ENCODE data around the gene INPP5A.
"Not testable (repeated sequence)": the region's sequence is repeated elsewhere in the genome, so short reads cannot be mapped to it uniquely, and the experiment has no call there.

Gene INPP5A

GRCh38 chr10:132732518-132732917 lies 194.9 kb downstream of the INPP5A start:
- no peak for DNase-seq

GRCh38 chr10:132733926-132734325 lies 196.3 kb downstream of the INPP5A start:
- DNase-seq: no peak

- no peak for DNase-seq
Observed at GRCh38 chr10:132735341-132735775, 197.8 kb downstream of the INPP5A start.

GRCh38 chr10:132735923-132736391 lies 198.4 kb downstream of the INPP5A start:
- DNase-seq: no peak

GRCh38 chr10:132737390-132738048 lies 199.9 kb downstream of the INPP5A start:
- DNase-seq: no peak

- DNase-seq: no peak
Observed at GRCh38 chr10:132738454-132739224, 201.1 kb downstream of the INPP5A start.

GRCh38 chr10:132739225-132739613 lies 201.6 kb downstream of the INPP5A start:
- DNase-seq: no peak

GRCh38 chr10:132740588-132740987 lies 203.0 kb downstream of the INPP5A start:
- DNase-seq: no peak

GRCh38 chr10:132742167-132742836 lies 204.7 kb downstream of the INPP5A start:
- DNase-seq: no peak

- no peak for DNase-seq
Observed at GRCh38 chr10:132742837-132743194, 205.2 kb downstream of the INPP5A start.

GRCh38 chr10:132743196-132743924 lies 205.8 kb downstream of the INPP5A start:
- not testable (repeated sequence) for DNase-seq

- DNase-seq: no peak
Observed at GRCh38 chr10:132743925-132744490, 206.4 kb downstream of the INPP5A start.

GRCh38 chr10:132744839-132745238 lies 207.3 kb downstream of the INPP5A start:
- no peak for DNase-seq

- no peak for DNase-seq
Observed at GRCh38 chr10:132745511-132745910, 207.9 kb downstream of the INPP5A start.

- DNase-seq: no peak
Observed at GRCh38 chr10:132745971-132746370, 208.4 kb downstream of the INPP5A start.

GRCh38 chr10:132746386-132746785 lies 208.8 kb downstream of the INPP5A start:
- DNase-seq: no peak

- no peak for DNase-seq
Observed at GRCh38 chr10:132746801-132747625, 209.4 kb downstream of the INPP5A start.

GRCh38 chr10:132748135-132748534 lies 210.5 kb downstream of the INPP5A start:
- DNase-seq: no peak

- no peak for DNase-seq
Observed at GRCh38 chr10:132748545-132749370, 211.2 kb downstream of the INPP5A start.

GRCh38 chr10:132749371-132749795 lies 211.8 kb downstream of the INPP5A start:
- DNase-seq: no peak

- DNase-seq: no peak
Observed at GRCh38 chr10:132750936-132751335, 213.3 kb downstream of the INPP5A start.

Measured in inflammatory macrophage treated with lipopolysaccharide for 4 hours (primary cell).